H7 (cell line): ENCODE results near the gene TALDO1. TPM values are rescaled to one million over a fixed set of nuclear protein-coding genes. Genes with fewer than 3 reads are reported as not detected.
A peak's percentile ranks its signal among the peaks of the same experiment; 100 is the strongest.
"Not testable (repeated sequence)": the region's sequence is repeated elsewhere in the genome, so short reads cannot be mapped to it uniquely, and the experiment has no call there.

Experiments
- DNase-seq: peaks from one replicate; pipeline ENCODE4 v3.0.0; 2012
- H3K27me3 ChIP-seq: 2 replicates; pipeline ENCODE4 v1.6.0; 2011; ENCODE audit warnings: mild to moderate bottlenecking, low read length; ENCODE audit not compliant: control insufficient read depth, insufficient read depth
- H3K36me3 ChIP-seq: replicated peaks from 2 replicates; pipeline ENCODE4 v1.5.1; 2011; ENCODE audit warnings: low read length; ENCODE audit not compliant: control insufficient read depth, insufficient read depth
- H3K4me3 ChIP-seq: 2 replicates; pipeline ENCODE4 v1.5.1; 2011; ENCODE audit warnings: low read depth, mild to moderate bottlenecking, control low read depth, low read length, moderate library complexity; ENCODE audit not compliant: insufficient read depth
- total RNA-seq: library from RNA; depleted of rRNA; stranded (reverse); fragments of >200 nt; shearing (Covaris generic); gene quantifications from 2 replicates; pipeline ENCODE4 v1.2.3, GENCODE V29; 2014

The TALDO1 gene
- total RNA-seq, 1 experiment from 2014 or later = 264 TPM

- DNase-seq = peak; percentile 80
- no peak overlapping the region for H3K4me3 ChIP-seq
- no peaks in the 10 kb centered on the region for H3K36me3 ChIP-seq
- H3K27me3 ChIP-seq = peaks cover 26% of the 10 kb centered on the region
Measured at GRCh38 chr11:724049-724777, 23.1 kb upstream of the TALDO1 start.

DNA sequence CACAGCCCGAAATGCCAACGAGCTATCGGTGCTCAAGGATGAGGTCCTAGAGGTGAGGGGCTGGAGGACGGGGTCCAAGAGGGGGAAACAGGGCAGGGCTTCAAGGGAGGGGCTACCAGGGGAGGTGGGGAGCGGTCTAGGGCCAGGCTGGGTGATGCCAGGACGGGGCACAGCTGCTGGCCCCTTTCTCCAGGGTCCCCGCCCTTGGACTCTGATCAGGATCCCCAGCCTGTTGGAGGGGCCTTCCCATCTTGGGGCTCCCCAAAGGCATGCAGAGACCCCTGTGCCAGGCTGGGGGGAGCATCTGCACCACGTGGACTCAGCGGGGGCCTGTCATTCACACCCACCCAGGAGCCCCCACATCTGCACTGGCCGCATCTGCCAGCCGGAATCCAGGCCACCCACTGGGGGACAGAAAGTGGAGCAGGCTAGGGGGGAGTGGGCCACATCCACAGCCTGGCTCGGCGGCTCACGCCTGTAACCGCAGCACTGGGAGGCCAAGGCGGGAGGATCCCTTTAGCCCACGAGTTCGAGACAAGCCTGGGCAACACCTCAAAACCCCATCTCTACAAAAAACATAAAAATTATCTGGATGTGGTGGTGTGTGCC lies 22.4 kb upstream of the TALDO1 start:
- H3K27me3 ChIP-seq = peaks cover 26% of the 10 kb centered on the region
- H3K36me3 ChIP-seq = no peaks in the 10 kb centered on the region
- H3K4me3 ChIP-seq = no peak overlapping the region; the same call in 1 of the 2 replicates
- DNase-seq = peak; percentile 60

- Histone ChIP-seq H3K4me3 (peak overlapping the region; percentile 50), H3K36me3 (no peaks in the 10 kb centered on the region), H3K27me3 (peaks cover 21% of the 10 kb centered on the region)
- peak; percentile 93 for DNase-seq
Measured at GRCh38 chr11:725624-726202, 21.6 kb upstream of the TALDO1 start.

- H3K36me3 ChIP-seq = no peaks in the 10 kb centered on the region
- peaks cover 21% of the 10 kb centered on the region for H3K27me3 ChIP-seq
- H3K4me3 ChIP-seq = peak overlapping the region; percentile 50
- DNase-seq = peak; percentile 90
Measured at GRCh38 chr11:726278-727220, 20.7 kb upstream of the TALDO1 start.

GRCh38 chr11:727281-727701 lies 20.0 kb upstream of the TALDO1 start:
- Histone ChIP-seq H3K27me3 (peaks cover 20% of the 10 kb centered on the region), H3K4me3 (no peak overlapping the region), H3K36me3 (no peaks in the 10 kb centered on the region)
- DNase-seq = no peak

- peaks cover 20% of the 10 kb centered on the region for H3K27me3 ChIP-seq
- peak; percentile 98 for DNase-seq
- H3K36me3 ChIP-seq = no peaks in the 10 kb centered on the region
- H3K4me3 ChIP-seq = no peak overlapping the region
Measured at GRCh38 chr11:727859-728748, 19.2 kb upstream of the TALDO1 start.

DNA sequence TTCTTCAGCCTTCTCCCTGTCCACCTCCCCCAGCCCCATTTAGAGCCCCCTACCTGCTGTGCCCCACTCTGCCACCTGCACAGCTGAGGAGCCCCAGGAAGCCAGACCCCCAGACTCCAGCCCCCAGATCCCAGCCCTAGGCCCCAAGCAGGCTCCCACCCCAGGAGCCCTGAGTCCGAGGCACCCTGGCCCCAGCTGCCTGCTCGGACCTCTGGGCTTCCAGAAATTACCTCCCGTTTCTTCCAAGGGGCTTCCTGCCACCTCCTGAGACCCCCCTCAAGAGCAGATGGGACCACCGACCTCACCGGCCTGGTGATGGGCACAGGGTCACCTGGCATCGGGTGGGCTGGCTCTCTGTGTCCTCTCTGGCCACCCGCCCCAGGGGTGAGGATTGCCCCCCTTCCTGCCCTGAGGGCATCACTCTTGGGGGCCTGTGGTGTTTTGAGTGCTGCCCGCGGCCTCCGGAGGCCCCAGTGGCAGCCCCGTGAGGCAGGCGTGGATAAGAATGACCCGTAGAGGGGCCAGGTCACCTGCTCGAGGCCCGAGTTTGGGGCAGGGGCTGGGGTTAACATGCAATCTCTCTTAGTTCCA lies 18.3 kb upstream of the TALDO1 start:
- DNase-seq = peak; percentile 54
- Histone ChIP-seq H3K27me3 (peaks cover 20% of the 10 kb centered on the region), H3K4me3 (no peak overlapping the region), H3K36me3 (no peaks in the 10 kb centered on the region)

DNA sequence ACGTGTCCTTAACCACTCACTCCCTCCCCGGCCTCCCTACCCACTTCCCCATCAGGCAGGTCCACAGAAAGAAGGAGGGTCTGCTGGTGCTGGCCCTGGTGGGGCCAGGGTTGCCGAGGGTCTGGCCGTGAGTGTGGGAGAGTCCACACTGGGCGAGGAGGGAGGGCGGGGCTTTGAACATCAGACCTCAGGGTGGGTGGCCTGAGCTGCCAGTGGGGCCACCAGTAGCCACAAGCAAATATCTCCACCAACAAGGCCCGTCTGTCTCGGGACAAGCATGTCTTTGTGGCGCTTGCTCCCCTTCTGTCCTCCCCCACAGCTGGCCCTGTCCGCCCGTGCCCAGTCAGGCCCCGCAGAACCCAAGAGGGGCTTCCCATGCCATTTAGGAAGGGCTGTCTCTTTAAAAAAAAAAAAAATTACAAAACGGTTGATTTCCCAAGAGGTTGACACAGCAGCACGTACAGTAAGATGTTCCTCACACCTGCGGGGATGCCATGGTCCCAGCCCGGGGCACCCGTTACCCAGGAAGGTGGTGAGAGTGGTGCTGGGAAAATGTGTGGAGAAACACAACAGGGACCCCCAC lies 17.7 kb upstream of the TALDO1 start:
- Histone ChIP-seq H3K27me3 (peaks cover 20% of the 10 kb centered on the region), H3K36me3 (no peaks in the 10 kb centered on the region), H3K4me3 (no peak overlapping the region)
- DNase-seq = peak; percentile 58

GRCh38 chr11:733072-733471 lies 14.2 kb upstream of the TALDO1 start:
- Histone ChIP-seq H3K36me3 (no peaks in the 10 kb centered on the region), H3K4me3 (no peak overlapping the region), H3K27me3 (no peaks in the 10 kb centered on the region)
- DNase-seq = peak; percentile 51

GRCh38 chr11:734541-734940 lies 12.7 kb upstream of the TALDO1 start:
- H3K4me3 ChIP-seq, H3K27me3 ChIP-seq, DNase-seq, H3K36me3 ChIP-seq: not testable (repeated sequence)

GRCh38 chr11:737366-737765 lies 9.9 kb upstream of the TALDO1 start:
- no peak for DNase-seq
- Histone ChIP-seq H3K4me3 (no peak overlapping the region), H3K36me3 (no peaks in the 10 kb centered on the region), H3K27me3 (no peaks in the 10 kb centered on the region)

- not testable (repeated sequence) for H3K27me3 ChIP-seq, H3K4me3 ChIP-seq, H3K36me3 ChIP-seq, DNase-seq
Measured at GRCh38 chr11:737899-738298, 9.4 kb upstream of the TALDO1 start.

- no peaks in the 10 kb centered on the region for H3K36me3 ChIP-seq
- no peak overlapping the region for H3K4me3 ChIP-seq
- H3K27me3 ChIP-seq = no peaks in the 10 kb centered on the region
- DNase-seq = peak; percentile 7
Measured at GRCh38 chr11:742156-742546, 5.1 kb upstream of the TALDO1 start.
